Measurements from ENCODE around the gene C10orf53. TPM values are rescaled to one million over a fixed set of nuclear protein-coding genes. Genes with fewer than 3 reads are reported as not detected.

Gene C10orf53
- total and polyA plus RNA-seq, 2 donors (not counting 1 experiment from before 2014, with no cell fraction given): not detected

DNA sequence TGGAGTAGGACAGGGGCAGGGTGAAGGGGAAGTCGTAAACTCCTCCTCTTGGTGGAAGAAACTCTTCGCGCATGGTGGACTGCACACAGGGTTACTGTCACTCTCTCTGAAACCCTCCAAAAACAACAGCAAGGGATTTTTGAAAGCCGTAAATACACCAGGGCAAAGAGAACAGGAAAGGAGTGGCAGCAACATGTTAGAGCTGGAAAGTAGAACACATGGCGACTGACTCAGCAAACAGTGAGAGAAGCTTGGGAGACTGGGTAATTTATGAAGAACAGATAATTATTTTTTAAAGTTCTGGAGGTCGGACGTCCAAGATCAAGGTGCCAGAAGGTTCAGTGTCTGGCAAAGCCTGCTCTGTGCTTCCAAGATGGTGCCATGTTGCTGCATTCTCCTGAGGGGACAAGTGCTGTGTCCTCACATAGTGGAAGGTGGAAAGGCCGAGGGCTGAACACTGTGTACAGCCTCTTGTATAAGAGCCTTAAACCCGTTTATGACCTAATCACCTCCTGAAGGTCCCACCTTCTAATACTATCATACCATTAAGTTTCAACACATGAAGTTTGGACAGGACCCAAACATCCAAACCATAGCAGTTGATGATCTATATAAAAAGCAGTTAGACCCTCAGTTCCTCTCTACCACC is 22.5 kb upstream of the C10orf53 start:
- no peak overlapping the region for H2AFZ ChIP-seq (ENCODE audit: low read length)
- no peaks in the 10 kb centered on the region for H3K27me3 ChIP-seq (ENCODE audit: control insufficient read depth, insufficient read depth, low read length)
- H3K4me2 ChIP-seq (ENCODE audit: extremely low read depth, insufficient read depth, low read length): no peak overlapping the region
- no peaks in the 10 kb centered on the region for H3K4me1 ChIP-seq (ENCODE audit: control insufficient read depth, extremely low read depth, insufficient read depth, low read length)
- H3K9me3 ChIP-seq (ENCODE audit: control insufficient read depth, insufficient read depth, low read depth, low read length): no peaks in the 10 kb centered on the region
- no peak overlapping the region for H3K27ac ChIP-seq (ENCODE audit: insufficient read depth, low read length)
- H4K20me1 ChIP-seq (ENCODE audit: control insufficient read depth, extremely low read depth, insufficient read depth, low read length): no peaks in the 10 kb centered on the region
- no peak overlapping the region for H3K4me3 ChIP-seq (replicated peaks in 1 of 4; ENCODE audit: control extremely low read depth in 1 of 4, insufficient read depth in 1 of 4, low read depth in 3 of 4, low read length in 4 of 4)
- TF ChIP-seq EZH2 (IDR thresholded peaks at IDR 0.05; ENCODE audit: low read length, missing control alignments): no peak
- TF ChIP-seq, protein P1, sequence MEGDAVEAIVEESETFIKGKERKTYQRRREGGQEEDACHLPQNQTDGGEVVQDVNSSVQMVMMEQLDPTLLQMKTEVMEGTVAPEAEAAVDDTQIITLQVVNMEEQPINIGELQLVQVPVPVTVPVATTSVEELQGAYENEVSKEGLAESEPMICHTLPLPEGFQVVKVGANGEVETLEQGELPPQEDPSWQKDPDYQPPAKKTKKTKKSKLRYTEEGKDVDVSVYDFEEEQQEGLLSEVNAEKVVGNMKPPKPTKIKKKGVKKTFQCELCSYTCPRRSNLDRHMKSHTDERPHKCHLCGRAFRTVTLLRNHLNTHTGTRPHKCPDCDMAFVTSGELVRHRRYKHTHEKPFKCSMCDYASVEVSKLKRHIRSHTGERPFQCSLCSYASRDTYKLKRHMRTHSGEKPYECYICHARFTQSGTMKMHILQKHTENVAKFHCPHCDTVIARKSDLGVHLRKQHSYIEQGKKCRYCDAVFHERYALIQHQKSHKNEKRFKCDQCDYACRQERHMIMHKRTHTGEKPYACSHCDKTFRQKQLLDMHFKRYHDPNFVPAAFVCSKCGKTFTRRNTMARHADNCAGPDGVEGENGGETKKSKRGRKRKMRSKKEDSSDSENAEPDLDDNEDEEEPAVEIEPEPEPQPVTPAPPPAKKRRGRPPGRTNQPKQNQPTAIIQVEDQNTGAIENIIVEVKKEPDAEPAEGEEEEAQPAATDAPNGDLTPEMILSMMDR (conservative IDR thresholded peaks at IDR 0.05 in 1 of 2, IDR thresholded peaks at IDR 0.05 in 1 of 2; ENCODE audit: low read depth in 1 of 2, low read length in 2 of 2): no peak
- no peak overlapping the region for H3K9ac ChIP-seq (ENCODE audit: insufficient read depth, low read length)
- DNase-seq (ENCODE audit: low read depth in 2 of 2): no peak
- no peaks in the 10 kb centered on the region for H3K36me3 ChIP-seq (ENCODE audit: control insufficient read depth, insufficient read depth, low read length)
- H3K79me2 ChIP-seq (ENCODE audit: control insufficient read depth, insufficient read depth, low read length): no peaks in the 10 kb centered on the region

DNA sequence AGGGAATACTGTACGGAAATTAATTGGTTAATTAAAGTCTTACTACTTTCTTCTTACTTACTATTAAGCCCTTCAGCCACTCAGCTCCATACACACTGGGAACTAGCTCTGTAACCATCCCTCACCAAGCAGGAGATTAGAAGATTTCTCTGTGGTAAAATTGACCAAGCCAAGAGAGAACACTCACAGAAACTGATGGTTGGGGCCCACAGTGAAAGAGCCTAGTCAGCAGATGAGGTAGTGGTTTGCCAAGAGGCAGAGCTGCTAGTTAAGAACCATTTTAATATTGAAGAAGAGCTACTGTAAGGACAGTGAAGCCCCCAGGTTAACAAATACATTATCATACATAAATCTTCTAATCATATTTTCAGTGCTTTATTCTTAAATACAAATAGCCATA is 21.8 kb upstream of the C10orf53 start:
- Histone ChIP-seq H3K27ac (ENCODE audit: insufficient read depth, low read length) (no peak overlapping the region), H3K79me2 (ENCODE audit: control insufficient read depth, insufficient read depth, low read length) (no peaks in the 10 kb centered on the region), H3K9me3 (ENCODE audit: control insufficient read depth, insufficient read depth, low read depth, low read length) (no peaks in the 10 kb centered on the region), H3K4me1 (ENCODE audit: control insufficient read depth, extremely low read depth, insufficient read depth, low read length) (no peaks in the 10 kb centered on the region), H3K36me3 (ENCODE audit: control insufficient read depth, insufficient read depth, low read length) (no peaks in the 10 kb centered on the region), H3K4me3 (replicated peaks in 1 of 4; ENCODE audit: control extremely low read depth in 1 of 4, insufficient read depth in 1 of 4, low read depth in 3 of 4, low read length in 4 of 4) (no peak overlapping the region), H3K4me2 (ENCODE audit: extremely low read depth, insufficient read depth, low read length) (no peak overlapping the region), H2AFZ (ENCODE audit: low read length) (no peak overlapping the region), H3K27me3 (ENCODE audit: control insufficient read depth, insufficient read depth, low read length) (no peaks in the 10 kb centered on the region), H4K20me1 (ENCODE audit: control insufficient read depth, extremely low read depth, insufficient read depth, low read length) (no peaks in the 10 kb centered on the region), H3K9ac (ENCODE audit: insufficient read depth, low read length) (no peak overlapping the region)
- TF ChIP-seq, protein P1 (conservative IDR thresholded peaks at IDR 0.05 in 1 of 2, IDR thresholded peaks at IDR 0.05 in 1 of 2; ENCODE audit: low read depth in 1 of 2, low read length in 2 of 2): no peak
- no peak for TF ChIP-seq EZH2 (IDR thresholded peaks at IDR 0.05; ENCODE audit: low read length, missing control alignments)
- no peak for DNase-seq (ENCODE audit: low read depth in 2 of 2)

DNA sequence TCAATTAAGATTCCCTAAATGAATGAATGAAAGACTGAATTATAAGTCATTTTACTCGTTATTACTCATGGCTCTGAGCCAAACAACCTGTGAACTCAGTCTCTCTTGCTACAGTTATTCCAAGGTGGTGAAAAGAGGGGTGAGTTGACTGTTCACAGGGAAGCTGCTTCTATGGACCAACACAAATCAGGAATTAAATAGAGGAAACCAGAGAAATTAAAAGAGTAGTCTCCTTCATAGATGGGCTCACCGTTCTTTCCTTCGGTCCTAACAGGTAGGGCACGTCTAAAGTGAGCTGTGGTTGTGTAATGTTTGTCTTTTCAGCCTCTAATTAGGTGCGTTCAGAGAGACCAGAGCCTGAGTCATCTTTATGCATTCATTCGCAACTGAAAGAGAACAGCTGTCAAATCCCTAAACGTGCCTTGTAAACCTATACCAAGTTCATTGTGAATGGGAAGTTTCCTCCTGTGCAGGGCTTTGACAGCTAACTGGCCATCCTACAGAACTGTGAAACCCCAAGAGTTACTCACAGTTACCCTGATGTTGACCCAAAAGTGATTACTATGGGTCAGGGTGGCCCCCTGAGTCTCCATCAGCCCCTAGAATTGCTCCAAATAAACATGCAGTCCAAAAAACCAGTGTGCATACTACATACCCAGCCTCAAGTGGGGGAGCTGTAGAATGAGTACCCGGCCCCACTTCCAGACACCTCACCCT is 18.2 kb upstream of the C10orf53 start:
- no peaks in the 10 kb centered on the region for H3K27me3 ChIP-seq (ENCODE audit: control insufficient read depth, insufficient read depth, low read length)
- H4K20me1 ChIP-seq (ENCODE audit: control insufficient read depth, extremely low read depth, insufficient read depth, low read length): no peaks in the 10 kb centered on the region
- H3K9me3 ChIP-seq (ENCODE audit: control insufficient read depth, insufficient read depth, low read depth, low read length): no peaks in the 10 kb centered on the region

More for the DNA sequence above, 18.2 kb upstream of the C10orf53 start:
- H3K9ac ChIP-seq (ENCODE audit: insufficient read depth, low read length): no peak overlapping the region
- H3K79me2 ChIP-seq (ENCODE audit: control insufficient read depth, insufficient read depth, low read length): no peaks in the 10 kb centered on the region
- H3K4me1 ChIP-seq (ENCODE audit: control insufficient read depth, extremely low read depth, insufficient read depth, low read length): no peaks in the 10 kb centered on the region
- H3K4me2 ChIP-seq (ENCODE audit: extremely low read depth, insufficient read depth, low read length): no peak overlapping the region
- H3K27ac ChIP-seq (ENCODE audit: insufficient read depth, low read length): no peak overlapping the region
- no peak for DNase-seq (ENCODE audit: low read depth in 2 of 2)
- no peaks in the 10 kb centered on the region for H3K36me3 ChIP-seq (ENCODE audit: control insufficient read depth, insufficient read depth, low read length)
- TF ChIP-seq, protein P1 (conservative IDR thresholded peaks at IDR 0.05 in 1 of 2, IDR thresholded peaks at IDR 0.05 in 1 of 2; ENCODE audit: low read depth in 1 of 2, low read length in 2 of 2): no peak
- TF ChIP-seq EZH2 (IDR thresholded peaks at IDR 0.05; ENCODE audit: low read length, missing control alignments): no peak
- no peak overlapping the region for H3K4me3 ChIP-seq (replicated peaks in 1 of 4; ENCODE audit: control extremely low read depth in 1 of 4, insufficient read depth in 1 of 4, low read depth in 3 of 4, low read length in 4 of 4)
- no peak overlapping the region for H2AFZ ChIP-seq (ENCODE audit: low read length)
